C4-2B (cell line): Measurements from ENCODE around the gene ALX3.
"Not testable (repeated sequence)": the region's sequence is repeated elsewhere in the genome, so short reads cannot be mapped to it uniquely, and the experiment has no call there.

Experiments
- H3K27ac ChIP-seq: fragments of 450-650 bp; 2 replicates; pipeline ENCODE4 v1.5.1; 2017
- ZFX ChIP-seq: fragments of 450-650 bp; IDR thresholded peaks from 2 replicates; pipeline ENCODE4 v1.6.1; 2017
- TF ChIP-seq, protein P1 (sequence below): fragments of 450-650 bp; conservative IDR thresholded peaks from 2 replicates; pipeline ENCODE4 v1.5.1; 2017; ENCODE audit warnings: mild to moderate bottlenecking

Gene ALX3

DNA sequence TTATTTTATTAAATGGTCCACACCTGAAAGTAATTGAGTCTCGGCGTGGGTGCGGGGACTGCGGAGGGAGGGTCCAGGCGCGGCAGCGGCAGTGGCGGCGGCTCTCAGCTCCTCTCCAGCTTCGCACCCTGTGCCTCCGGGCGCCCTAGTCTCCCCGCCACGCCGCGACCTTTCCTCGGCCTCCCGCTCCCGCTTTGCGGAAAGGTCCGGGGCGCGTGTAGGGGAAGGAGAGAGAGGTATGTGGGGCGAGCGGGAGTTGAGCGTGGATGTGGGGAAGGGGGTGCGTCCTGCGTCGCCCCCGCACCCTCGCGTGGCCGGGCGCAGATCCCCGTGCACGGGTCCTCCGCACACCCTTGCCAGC is 13.4 kb upstream of the ALX3 start:
- no peak overlapping the region for H3K27ac ChIP-seq
- TF ChIP-seq, protein P1, sequence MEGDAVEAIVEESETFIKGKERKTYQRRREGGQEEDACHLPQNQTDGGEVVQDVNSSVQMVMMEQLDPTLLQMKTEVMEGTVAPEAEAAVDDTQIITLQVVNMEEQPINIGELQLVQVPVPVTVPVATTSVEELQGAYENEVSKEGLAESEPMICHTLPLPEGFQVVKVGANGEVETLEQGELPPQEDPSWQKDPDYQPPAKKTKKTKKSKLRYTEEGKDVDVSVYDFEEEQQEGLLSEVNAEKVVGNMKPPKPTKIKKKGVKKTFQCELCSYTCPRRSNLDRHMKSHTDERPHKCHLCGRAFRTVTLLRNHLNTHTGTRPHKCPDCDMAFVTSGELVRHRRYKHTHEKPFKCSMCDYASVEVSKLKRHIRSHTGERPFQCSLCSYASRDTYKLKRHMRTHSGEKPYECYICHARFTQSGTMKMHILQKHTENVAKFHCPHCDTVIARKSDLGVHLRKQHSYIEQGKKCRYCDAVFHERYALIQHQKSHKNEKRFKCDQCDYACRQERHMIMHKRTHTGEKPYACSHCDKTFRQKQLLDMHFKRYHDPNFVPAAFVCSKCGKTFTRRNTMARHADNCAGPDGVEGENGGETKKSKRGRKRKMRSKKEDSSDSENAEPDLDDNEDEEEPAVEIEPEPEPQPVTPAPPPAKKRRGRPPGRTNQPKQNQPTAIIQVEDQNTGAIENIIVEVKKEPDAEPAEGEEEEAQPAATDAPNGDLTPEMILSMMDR = no peak
- no peak for TF ChIP-seq ZFX

- H3K27ac ChIP-seq = no peak overlapping the region
- TF ChIP-seq ZFX = no peak
- TF ChIP-seq, protein P1 = no peak
Measured at GRCh38 chr1:110083061-110083865, 12.8 kb upstream of the ALX3 start.

DNA sequence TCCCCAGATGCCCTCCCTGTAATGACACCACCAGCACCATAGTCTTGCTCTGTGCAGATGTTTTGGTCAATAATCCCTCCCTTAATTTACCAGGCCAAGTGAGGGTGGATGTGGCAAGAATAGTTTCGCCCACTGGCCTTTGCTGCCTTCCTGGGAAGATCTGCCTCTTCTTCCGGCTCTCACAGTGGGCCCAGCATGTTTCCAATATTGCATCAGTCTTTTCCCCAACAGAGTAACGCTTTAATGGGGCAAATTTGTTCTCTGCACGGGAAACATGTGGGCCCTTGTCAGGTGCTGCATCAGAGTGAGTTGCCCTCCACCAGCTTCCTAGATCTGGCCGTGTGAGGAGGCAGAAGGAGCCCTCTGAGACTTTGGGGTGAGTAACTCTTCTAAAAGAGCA is 12.0 kb upstream of the ALX3 start:
- TF ChIP-seq, protein P1 = no peak
- TF ChIP-seq ZFX = no peak
- H3K27ac ChIP-seq = no peak overlapping the region

- TF ChIP-seq, protein P1 = no peak
- TF ChIP-seq ZFX = no peak
- no peak overlapping the region for H3K27ac ChIP-seq
Measured at GRCh38 chr1:110081061-110081460, 10.6 kb upstream of the ALX3 start.

- H3K27ac ChIP-seq = not testable (repeated sequence)
Measured at GRCh38 chr1:110079995-110080394, 9.5 kb upstream of the ALX3 start.

- TF ChIP-seq ZFX = no peak
- TF ChIP-seq, protein P1 = no peak
- H3K27ac ChIP-seq = no peak overlapping the region
Measured at GRCh38 chr1:110076789-110077500, 6.5 kb upstream of the ALX3 start.

DNA sequence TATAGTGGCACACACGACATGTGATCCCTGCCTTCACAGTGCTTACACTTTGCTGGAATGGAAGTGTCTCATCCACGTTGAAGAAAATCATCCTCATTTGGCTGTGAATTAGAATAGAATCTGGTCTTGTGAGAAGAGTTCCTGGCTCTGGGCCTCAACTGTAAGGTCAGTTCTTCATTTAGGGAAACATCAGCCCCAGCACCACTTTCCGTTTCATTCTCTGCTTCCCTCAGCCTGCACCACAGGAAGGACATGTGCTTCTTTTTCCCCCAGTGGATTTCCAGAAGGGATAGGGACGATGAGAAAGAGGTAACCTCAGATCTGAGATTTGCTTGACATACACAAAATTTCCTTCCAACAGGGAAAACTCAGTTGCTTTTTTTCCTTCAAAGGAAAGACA is 3.7 kb upstream of the ALX3 start:
- TF ChIP-seq, protein P1 = no peak
- TF ChIP-seq ZFX = no peak
- H3K27ac ChIP-seq = no peak overlapping the region

DNA sequence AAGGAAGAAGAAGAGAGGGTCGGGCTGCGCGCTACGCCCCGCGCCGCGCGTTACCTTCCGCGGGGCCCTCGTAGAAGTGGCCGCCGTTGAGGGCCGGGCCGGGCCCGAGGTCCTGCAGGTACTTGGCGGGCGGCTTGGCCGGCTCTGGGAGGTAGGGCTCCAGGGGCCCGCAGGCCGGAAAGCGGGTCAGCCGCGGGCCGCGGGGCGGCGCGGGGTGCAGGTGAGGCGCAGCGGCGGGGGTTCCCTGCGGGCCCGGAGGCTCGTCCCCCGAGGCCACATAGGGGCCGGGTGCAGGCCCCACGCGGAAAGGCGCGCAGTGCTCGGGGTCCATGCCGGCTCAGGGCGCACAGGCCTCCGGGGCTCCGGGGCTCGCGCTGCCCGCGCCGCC is 196 bp downstream of the ALX3 start:
- TF ChIP-seq, protein P1 = no peak
- TF ChIP-seq ZFX = no peak
- H3K27ac ChIP-seq = no peak overlapping the region
